Activated CD4-positive, alpha-beta T cell treated with anti-CD3 and anti-CD28 coated beads, Interleukin-2, Interleukin-4, amounts not matched to agents 100 ng/mL and 50 ng/mL, durations not matched to agents 16 hours and 8 hours (primary cell): Measurements from ENCODE around the gene HNRNPUL1.
A peak's percentile ranks its signal among the peaks of the same experiment; 100 is the strongest.

ENCODE experiments used
- DNase-seq: peaks from one replicate; pipeline ENCODE4 v3.0.0-alpha.2; 2020; ENCODE audit warnings: low spot score

HNRNPUL1 gene

GRCh38 chr19:41234512-41235168 lies 29.5 kb upstream of the HNRNPUL1 start:
- DNase-seq, result no peak

GRCh38 chr19:41235480-41235879 lies 28.7 kb upstream of the HNRNPUL1 start:
- no peak for DNase-seq

GRCh38 chr19:41238244-41238643 lies 25.9 kb upstream of the HNRNPUL1 start:
- DNase-seq, result no peak

- no peak for DNase-seq
Observed at GRCh38 chr19:41239363-41239762, 24.8 kb upstream of the HNRNPUL1 start.

- no peak for DNase-seq
Observed at GRCh38 chr19:41239961-41240574, 24.1 kb upstream of the HNRNPUL1 start.

- no peak for DNase-seq
Observed at GRCh38 chr19:41241859-41242258, 22.3 kb upstream of the HNRNPUL1 start.

GRCh38 chr19:41244117-41244516 lies 20.1 kb upstream of the HNRNPUL1 start:
- no peak for DNase-seq

- DNase-seq, result no peak
Observed at GRCh38 chr19:41245843-41246242, 18.3 kb upstream of the HNRNPUL1 start.

- no peak for DNase-seq
Observed at GRCh38 chr19:41248895-41249294, 15.3 kb upstream of the HNRNPUL1 start.

- no peak for DNase-seq
Observed at GRCh38 chr19:41249707-41250423, 14.3 kb upstream of the HNRNPUL1 start.

- no peak for DNase-seq
Observed at GRCh38 chr19:41253660-41254059, 10.5 kb upstream of the HNRNPUL1 start.

GRCh38 chr19:41255171-41255570 lies 9.0 kb upstream of the HNRNPUL1 start:
- no peak for DNase-seq

- DNase-seq, result no peak
Observed at GRCh38 chr19:41261474-41262190, 2.5 kb upstream of the HNRNPUL1 start.

- peak; percentile 84 for DNase-seq
Observed at GRCh38 chr19:41263042-41263849, 926 bp upstream of the HNRNPUL1 start.

GRCh38 chr19:41264581-41265394 lies 616 bp downstream of the HNRNPUL1 start:
- peak; percentile 58 for DNase-seq

- no peak for DNase-seq
Observed at GRCh38 chr19:41265395-41266153, 1.4 kb downstream of the HNRNPUL1 start.

- DNase-seq, result no peak
Observed at GRCh38 chr19:41269055-41269454, 4.9 kb downstream of the HNRNPUL1 start.

GRCh38 chr19:41269571-41269970 lies 5.4 kb downstream of the HNRNPUL1 start:
- DNase-seq, result no peak

- DNase-seq, result no peak
Observed at GRCh38 chr19:41273076-41273475, 8.9 kb downstream of the HNRNPUL1 start.

GRCh38 chr19:41274802-41275201 lies 10.6 kb downstream of the HNRNPUL1 start:
- DNase-seq, result no peak
